Osteoblast (primary cell): ENCODE data around the gene L1TD1. TPM values are rescaled to one million over a fixed set of nuclear protein-coding genes. Genes with fewer than 3 reads are reported as not detected.
"Not testable (repeated sequence)": the region's sequence is repeated elsewhere in the genome, so short reads cannot be mapped to it uniquely, and the experiment has no call there.

Experiments
- DNase-seq: peaks from one replicate; pipeline ENCODE4 v3.0.0; 2011; ENCODE audit warnings: low spot score, mixed read lengths; ENCODE audit not compliant: insufficient read length; ENCODE audit errors: missing footprints
- H2AFZ ChIP-seq: 2 replicates; pipeline ENCODE4 v1.6.0; 2011; ENCODE audit warnings: mild to moderate bottlenecking, low read length
- H3K27ac ChIP-seq: 2 replicates; pipeline ENCODE4 v1.5.1; 2011; ENCODE audit warnings: mild to moderate bottlenecking, low read depth, low read length, moderate library complexity
- H3K27me3 ChIP-seq: 2 replicates; pipeline ENCODE4 v1.6.0; 2012; ENCODE audit warnings: mild to moderate bottlenecking, control low read depth, inconsistent platforms, low read length, moderate library complexity; ENCODE audit not compliant: insufficient read depth
- H3K36me3 ChIP-seq: 2 replicates; pipeline ENCODE4 v1.5.1; 2011; ENCODE audit warnings: mild to moderate bottlenecking, low read length, control low read depth, moderate library complexity; ENCODE audit not compliant: insufficient read depth
- H3K4me1 ChIP-seq: 2 replicates; pipeline ENCODE4 v1.5.1; 2011; ENCODE audit warnings: mild to moderate bottlenecking, low read length, control low read depth, moderate library complexity; ENCODE audit not compliant: insufficient read depth
- H3K4me2 ChIP-seq: 2 replicates; pipeline ENCODE4 v1.6.0; 2011; ENCODE audit warnings: mild to moderate bottlenecking, low read length; ENCODE audit not compliant: insufficient read depth
- H3K4me3 ChIP-seq: fragments of 200-600 bp; sonication (generic); 3 replicates; pipeline ENCODE4 v1.5.1; 2012; ENCODE audit warnings: mild to moderate bottlenecking, low read length, inconsistent platforms; ENCODE audit not compliant: insufficient read depth
- H3K79me2 ChIP-seq: 2 replicates; pipeline ENCODE4 v1.6.0; 2012; ENCODE audit warnings: mild to moderate bottlenecking, low read length, control low read depth, inconsistent platforms; ENCODE audit not compliant: insufficient read depth
- H3K9me3 ChIP-seq: 2 replicates; pipeline ENCODE4 v1.5.1; 2011; ENCODE audit warnings: low read depth, low read length, control low read depth
- H4K20me1 ChIP-seq: 2 replicates; pipeline ENCODE4 v1.6.0; 2012; ENCODE audit warnings: mild to moderate bottlenecking, low read length, control low read depth; ENCODE audit not compliant: insufficient read depth
- total RNA-seq: library from RNA; depleted of rRNA; stranded (reverse); fragments of >200 nt; gene quantifications from 2 replicates; pipeline ENCODE4 v1.2.3, GENCODE V29; 2012
- TF ChIP-seq, protein P1 (sequence below): IDR thresholded peaks from 2 replicates; pipeline ENCODE4 v1.5.1; 2011; ENCODE audit warnings: mild to moderate bottlenecking, low read depth, low read length, moderate library complexity; ENCODE audit errors: extremely low read depth

L1TD1 gene
- total RNA-seq, 1 donor = not detected

DNA sequence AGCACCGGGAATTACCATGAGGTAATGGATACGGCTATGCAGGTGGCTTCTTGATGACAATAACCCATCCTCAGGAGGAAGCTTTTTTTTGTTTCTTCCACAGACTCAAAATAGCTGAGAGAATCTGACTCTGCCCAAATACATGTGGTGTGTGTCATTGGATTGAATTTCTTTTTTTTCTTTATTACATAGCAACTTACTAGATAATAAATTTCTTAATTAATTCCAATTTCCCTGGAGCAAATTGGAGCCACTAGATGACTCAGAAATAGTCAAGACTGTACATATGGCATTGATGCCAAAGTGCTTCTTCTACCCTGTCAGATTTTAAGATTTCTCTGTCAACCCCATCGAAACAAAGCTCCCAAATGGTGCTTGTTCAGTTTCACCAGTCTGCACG lies 42.7 kb downstream of the L1TD1 start:
- Histone ChIP-seq H3K27me3 (no peaks in the 10 kb centered on the region), H3K4me1 (no peaks in the 10 kb centered on the region), H4K20me1 (no peaks in the 10 kb centered on the region), H3K36me3 (no peaks in the 10 kb centered on the region), H3K4me3 (no peak overlapping the region), H3K27ac (no peak overlapping the region), H3K79me2 (no peaks in the 10 kb centered on the region), H2AFZ (no peak overlapping the region), H3K4me2 (no peak overlapping the region), H3K9me3 (no peaks in the 10 kb centered on the region)
- DNase-seq = no peak
- TF ChIP-seq, protein P1, sequence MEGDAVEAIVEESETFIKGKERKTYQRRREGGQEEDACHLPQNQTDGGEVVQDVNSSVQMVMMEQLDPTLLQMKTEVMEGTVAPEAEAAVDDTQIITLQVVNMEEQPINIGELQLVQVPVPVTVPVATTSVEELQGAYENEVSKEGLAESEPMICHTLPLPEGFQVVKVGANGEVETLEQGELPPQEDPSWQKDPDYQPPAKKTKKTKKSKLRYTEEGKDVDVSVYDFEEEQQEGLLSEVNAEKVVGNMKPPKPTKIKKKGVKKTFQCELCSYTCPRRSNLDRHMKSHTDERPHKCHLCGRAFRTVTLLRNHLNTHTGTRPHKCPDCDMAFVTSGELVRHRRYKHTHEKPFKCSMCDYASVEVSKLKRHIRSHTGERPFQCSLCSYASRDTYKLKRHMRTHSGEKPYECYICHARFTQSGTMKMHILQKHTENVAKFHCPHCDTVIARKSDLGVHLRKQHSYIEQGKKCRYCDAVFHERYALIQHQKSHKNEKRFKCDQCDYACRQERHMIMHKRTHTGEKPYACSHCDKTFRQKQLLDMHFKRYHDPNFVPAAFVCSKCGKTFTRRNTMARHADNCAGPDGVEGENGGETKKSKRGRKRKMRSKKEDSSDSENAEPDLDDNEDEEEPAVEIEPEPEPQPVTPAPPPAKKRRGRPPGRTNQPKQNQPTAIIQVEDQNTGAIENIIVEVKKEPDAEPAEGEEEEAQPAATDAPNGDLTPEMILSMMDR = no peak

DNA sequence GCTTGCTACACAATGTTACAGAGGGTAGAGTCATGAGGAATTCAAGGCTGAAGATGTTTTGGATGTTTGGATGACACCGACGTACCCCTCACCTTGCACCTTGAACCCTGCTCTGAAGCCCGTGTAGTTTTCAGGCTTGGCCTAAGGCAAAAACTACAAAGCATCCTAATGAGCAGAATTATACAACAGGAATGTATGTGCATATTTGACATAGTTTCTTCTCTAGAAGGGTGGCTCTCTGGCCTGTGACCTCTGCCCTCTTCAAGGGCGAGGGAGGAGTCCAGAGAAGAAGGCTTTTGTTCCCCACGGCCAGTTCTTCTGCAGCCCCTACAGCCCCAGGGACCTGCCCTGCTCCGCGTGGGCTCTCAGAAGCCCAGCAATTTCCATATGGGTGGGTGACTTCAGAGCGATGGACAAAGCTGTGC lies 43.3 kb downstream of the L1TD1 start:
- Histone ChIP-seq H3K9me3 (no peaks in the 10 kb centered on the region), H2AFZ (no peak overlapping the region), H3K27me3 (no peaks in the 10 kb centered on the region), H3K27ac (no peak overlapping the region), H3K4me1 (no peaks in the 10 kb centered on the region), H3K4me3 (no peak overlapping the region), H4K20me1 (no peaks in the 10 kb centered on the region), H3K79me2 (no peaks in the 10 kb centered on the region), H3K4me2 (no peak overlapping the region), H3K36me3 (no peaks in the 10 kb centered on the region)
- no peak for DNase-seq
- TF ChIP-seq, protein P1 = no peak

DNA sequence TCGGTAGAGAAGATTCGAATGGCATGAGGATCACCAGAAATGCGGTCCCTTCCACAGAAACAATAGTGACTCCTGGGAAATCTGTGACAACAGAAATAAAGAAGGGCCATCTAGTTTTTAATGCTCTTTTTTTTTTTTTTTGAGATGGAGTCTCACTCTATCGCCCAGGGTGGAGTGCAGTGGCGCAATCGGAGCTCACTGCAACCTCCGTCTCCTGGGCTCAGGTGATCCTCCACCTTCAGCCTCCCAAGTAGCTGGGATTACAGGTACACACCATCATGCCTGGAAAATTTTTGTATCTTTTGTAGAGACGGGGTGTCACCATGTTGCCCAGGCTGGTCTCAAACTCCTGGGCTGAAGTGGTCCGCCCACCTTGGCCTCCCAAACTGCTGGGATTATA lies 43.9 kb downstream of the L1TD1 start:
- Histone ChIP-seq H2AFZ (no peak overlapping the region), H3K36me3 (no peaks in the 10 kb centered on the region), H4K20me1 (no peaks in the 10 kb centered on the region), H3K4me3 (no peak overlapping the region), H3K9me3 (no peaks in the 10 kb centered on the region), H3K27me3 (no peaks in the 10 kb centered on the region), H3K4me1 (no peaks in the 10 kb centered on the region), H3K27ac (no peak overlapping the region), H3K4me2 (no peak overlapping the region), H3K79me2 (no peaks in the 10 kb centered on the region)
- TF ChIP-seq, protein P1 = no peak
- DNase-seq = no peak

DNA sequence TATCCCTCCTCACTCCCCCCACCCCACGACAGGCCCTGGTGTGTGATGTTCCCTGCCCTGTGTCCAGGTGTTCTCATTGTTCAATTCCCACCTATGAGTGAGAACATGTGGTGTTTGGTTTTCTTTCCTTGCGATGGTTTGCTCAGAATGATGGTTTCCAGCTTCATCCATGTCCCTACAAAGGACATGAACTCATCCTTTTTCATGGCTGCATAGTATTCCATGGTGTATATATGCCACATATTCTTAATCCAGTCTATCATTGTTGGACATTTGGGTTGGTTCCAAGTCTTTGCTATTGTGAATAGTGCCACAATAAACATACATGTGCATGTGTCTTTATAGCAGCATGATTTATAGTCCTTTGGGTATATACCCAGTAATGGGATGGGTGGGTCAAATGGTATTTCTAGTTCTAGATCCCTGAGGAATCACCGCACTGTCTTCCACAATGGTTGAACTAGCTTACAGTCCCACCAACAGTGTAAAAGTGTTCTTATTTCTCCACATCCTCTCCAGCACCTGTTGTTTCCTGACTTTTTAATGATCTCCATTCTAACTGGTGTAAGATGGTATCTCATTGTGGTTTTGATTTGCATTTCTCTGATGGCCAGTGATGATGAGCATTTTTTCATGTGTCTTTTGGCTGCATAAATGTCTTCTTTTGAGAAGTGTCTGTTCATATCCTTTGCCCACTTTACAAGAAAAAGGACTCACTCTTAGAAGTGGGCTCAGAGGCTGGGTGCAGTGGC lies 45.2 kb downstream of the L1TD1 start:
- not testable (repeated sequence) for H2AFZ ChIP-seq, H3K4me1 ChIP-seq, H3K27me3 ChIP-seq, H3K4me2 ChIP-seq, H3K36me3 ChIP-seq, H3K27ac ChIP-seq, H3K9me3 ChIP-seq, H3K4me3 ChIP-seq, DNase-seq, H4K20me1 ChIP-seq, H3K79me2 ChIP-seq
